ENCODE measurements around the gene TMCO2.

TMCO2 gene

GRCh38 chr1:40251456-40251855 is 3.7 kb downstream of the TMCO2 start:
- no peaks in the 10 kb centered on the region for H3K9me2 ChIP-seq (replicated peaks; ENCODE audit: insufficient read depth, low read length)
- no peak overlapping the region for H3K4me3 ChIP-seq (ENCODE audit: low read length)
- H3K27ac ChIP-seq (ENCODE audit: low read length), result no peak overlapping the region
- H3F3A ChIP-seq (ENCODE audit: insufficient read depth, low read length), result 0 out of 2 replicates have a peak, but pooled peaks cover under 1% of the 10 kb centered on the region
- H3K9me3 ChIP-seq (replicated peaks; ENCODE audit: insufficient read depth, low read length), result no peaks in the 10 kb centered on the region
- TF ChIP-seq EZH2 (optimal IDR thresholded peaks at IDR 0.05; ENCODE audit: low read depth, low read length) (no peak), CTCF (IDR thresholded peaks at IDR 0.05; ENCODE audit: low read length) (no peak), EZH2phosphoT487 (IDR thresholded peaks at IDR 0.05; ENCODE audit: low read length) (no peak)
- peaks cover 10% of the 10 kb centered on the region for H3K79me2 ChIP-seq (ENCODE audit: low read length)
- no peak overlapping the region for H3K9ac ChIP-seq (ENCODE audit: low read length)
- H2AFZ ChIP-seq (ENCODE audit: low read length), result no peak overlapping the region
- H4K20me1 ChIP-seq (ENCODE audit: insufficient read depth, low read length), result no peaks in the 10 kb centered on the region
- H3K36me3 ChIP-seq (replicated peaks; ENCODE audit: insufficient read depth, low read length), result no peaks in the 10 kb centered on the region
- no peak overlapping the region for H3K4me2 ChIP-seq (ENCODE audit: low read depth, low read length)
- DNase-seq, result no peak
- peaks cover 3% of the 10 kb centered on the region; the same call in 1 of the 2 replicates for H3K4me1 ChIP-seq (ENCODE audit: low read length)
- no peaks in the 10 kb centered on the region for H3K27me3 ChIP-seq (replicated peaks; ENCODE audit: insufficient read depth, low read length)

- Histone ChIP-seq H2AFZ (ENCODE audit: low read length) (no peak overlapping the region), H4K20me1 (ENCODE audit: insufficient read depth, low read length) (no peaks in the 10 kb centered on the region), H3K9ac (ENCODE audit: low read length) (no peak overlapping the region), H3F3A (ENCODE audit: insufficient read depth, low read length) (peaks cover 12% of the 10 kb centered on the region), H3K9me2 (replicated peaks; ENCODE audit: insufficient read depth, low read length) (no peaks in the 10 kb centered on the region), H3K27ac (ENCODE audit: low read length) (no peak overlapping the region), H3K4me1 (ENCODE audit: low read length) (peaks cover 6% of the 10 kb centered on the region; the same call in 1 of the 2 replicates), H3K27me3 (replicated peaks; ENCODE audit: insufficient read depth, low read length) (no peaks in the 10 kb centered on the region), H3K79me2 (ENCODE audit: low read length) (peaks cover 17% of the 10 kb centered on the region), H3K36me3 (replicated peaks; ENCODE audit: insufficient read depth, low read length) (no peaks in the 10 kb centered on the region), H3K4me3 (ENCODE audit: low read length) (no peak overlapping the region), H3K4me2 (ENCODE audit: low read depth, low read length) (no peak overlapping the region), H3K9me3 (replicated peaks; ENCODE audit: insufficient read depth, low read length) (no peaks in the 10 kb centered on the region)
- TF ChIP-seq EZH2phosphoT487 (IDR thresholded peaks at IDR 0.05; ENCODE audit: low read length) (no peak), CTCF (IDR thresholded peaks at IDR 0.05; ENCODE audit: low read length) (no peak), EZH2 (optimal IDR thresholded peaks at IDR 0.05; ENCODE audit: low read depth, low read length) (no peak)
- no peak for DNase-seq
Measured at GRCh38 chr1:40252601-40253000, 4.9 kb downstream of the TMCO2 start.

GRCh38 chr1:40255231-40255630 is 7.5 kb downstream of the TMCO2 start:
- H3F3A ChIP-seq (ENCODE audit: insufficient read depth, low read length), result peaks cover 17% of the 10 kb centered on the region
- H3K4me3 ChIP-seq (ENCODE audit: low read length), result no peak overlapping the region
- TF ChIP-seq EZH2phosphoT487 (IDR thresholded peaks at IDR 0.05; ENCODE audit: low read length) (no peak), EZH2 (optimal IDR thresholded peaks at IDR 0.05; ENCODE audit: low read depth, low read length) (no peak), CTCF (IDR thresholded peaks at IDR 0.05; ENCODE audit: low read length) (no peak)
- H3K4me2 ChIP-seq (ENCODE audit: low read depth, low read length), result no peak overlapping the region
- no peaks in the 10 kb centered on the region for H3K27me3 ChIP-seq (replicated peaks; ENCODE audit: insufficient read depth, low read length)
- H3K9me2 ChIP-seq (replicated peaks; ENCODE audit: insufficient read depth, low read length), result no peaks in the 10 kb centered on the region
- H3K27ac ChIP-seq (ENCODE audit: low read length), result no peak overlapping the region
- H3K4me1 ChIP-seq (ENCODE audit: low read length), result peaks cover 6% of the 10 kb centered on the region; the same call in 1 of the 2 replicates
- H3K9ac ChIP-seq (ENCODE audit: low read length), result no peak overlapping the region
- H3K79me2 ChIP-seq (ENCODE audit: low read length), result peaks cover 35% of the 10 kb centered on the region
- H4K20me1 ChIP-seq (ENCODE audit: insufficient read depth, low read length), result no peaks in the 10 kb centered on the region
- DNase-seq, result no peak
- H2AFZ ChIP-seq (ENCODE audit: low read length), result no peak overlapping the region
- no peaks in the 10 kb centered on the region for H3K9me3 ChIP-seq (replicated peaks; ENCODE audit: insufficient read depth, low read length)
- no peaks in the 10 kb centered on the region for H3K36me3 ChIP-seq (replicated peaks; ENCODE audit: insufficient read depth, low read length)
